K562 (cell line): ENCODE results near the gene INPP4B. TPM values are rescaled to one million over a fixed set of nuclear protein-coding genes. Genes with fewer than 3 reads are reported as not detected.

ENCODE experiments used
- NKRF ChIP-seq: fragments of 450-650 bp; IDR thresholded peaks from 2 replicates; pipeline ENCODE4 v1.6.1; 2016; ENCODE audit warnings: borderline replicate concordance
- SFPQ ChIP-seq: fragments of 200-400 bp; formaldehyde crosslinking; IDR thresholded peaks from 2 replicates; pipeline ENCODE4 v1.6.1; 2017; ENCODE audit warnings: mild to moderate bottlenecking, low read depth, low read length, moderate library complexity
- ZMIZ1 ChIP-seq, 2 experiments: fragments of 150-350 bp in 1 of 2; IDR thresholded peaks; 2 replicates each; pipeline ENCODE4 v1.6.1; 2012 to 2016; ENCODE audit warnings: low read depth in 2 of 2, low read length in 2 of 2, mild to moderate bottlenecking in 1 of 2, moderate library complexity in 1 of 2
- ZNF318 ChIP-seq, 2 experiments: fragments of 450-650 bp; IDR thresholded peaks; 2 replicates each; pipeline ENCODE4 v1.6.1; 2016; ENCODE audit warnings: mild to moderate bottlenecking in 2 of 2, borderline replicate concordance in 1 of 2, low read depth in 1 of 2, moderate library complexity in 1 of 2
- ZNF655 ChIP-seq: fragments of 250-450 bp; sonication (Bioruptor Pico); IDR thresholded peaks from 2 replicates; pipeline ENCODE4 v1.5.0; 2021
- polyA plus RNA-seq, 8 experiments: library from polyadenylated mRNA; depleted of rRNA in 4 of 8; stranded (reverse) in 5 of 8; unstranded in 3 of 8; fragments of >200 nt; fragmentation: Nextera tagmentation in 2 of 8; fragmentation: Illumina TruSeq in 1 of 8; extraction: Ambion mirVana in 2 of 8; extraction: Trizol in 1 of 8; gene quantifications; 2 replicates each; pipeline versions ENCODE4 v1.2.1 to v1.2.3, GENCODE V29; 2011 to 2014; ENCODE audit warnings: inconsistent platforms in 1 of 8, missing spikeins in 1 of 8
- total RNA-seq, 7 experiments: library from RNA; depleted of rRNA in 6 of 7; stranded (reverse); fragments of >200 nt in 6 of 7; fragmentation: Illumina TruSeq in 2 of 7; extraction: Trizol in 2 of 7; gene quantifications; 2 replicates each; pipeline versions ENCODE4 v1.2.1 to v1.2.3, GENCODE V29; 2011 to 2021; ENCODE audit warnings: low replicate concordance in 1 of 7

The INPP4B gene
- total and polyA plus RNA-seq, 9 of the 15 experiments (the other 6 are each of a cell fraction or from before 2014, with no cell fraction given): 0.04 to 0.11 TPM; not detected in 7

- no peak for TF ChIP-seq ZNF318 (IDR thresholded peaks at IDR 0.05; ENCODE audit: borderline replicate concordance in 1 of 2, low read depth in 1 of 2)
- no peak for TF ChIP-seq NKRF
- TF ChIP-seq ZMIZ1 (IDR thresholded peaks at IDR 0.05; ENCODE audit: low read depth in 2 of 2, low read length in 2 of 2): no peak
- no peak for TF ChIP-seq SFPQ
- no peak for TF ChIP-seq ZNF655
Observed at GRCh38 chr4:142380052-142380602, 466.0 kb downstream of the INPP4B start (continued).
